NCI-H524 treated with DMSO at 0.1 percent for 48 hours (cell line): ENCODE measurements around the gene SERPINH1.

ENCODE experiments used
- DNase-seq: peaks from one replicate; lab custom pipeline; 2025; lab: John Stamatoyannopoulos, UW

Gene SERPINH1

GRCh38 chr11:75555079-75555811 is 6.8 kb upstream of the SERPINH1 start:
- DNase-seq = no peak

DNA sequence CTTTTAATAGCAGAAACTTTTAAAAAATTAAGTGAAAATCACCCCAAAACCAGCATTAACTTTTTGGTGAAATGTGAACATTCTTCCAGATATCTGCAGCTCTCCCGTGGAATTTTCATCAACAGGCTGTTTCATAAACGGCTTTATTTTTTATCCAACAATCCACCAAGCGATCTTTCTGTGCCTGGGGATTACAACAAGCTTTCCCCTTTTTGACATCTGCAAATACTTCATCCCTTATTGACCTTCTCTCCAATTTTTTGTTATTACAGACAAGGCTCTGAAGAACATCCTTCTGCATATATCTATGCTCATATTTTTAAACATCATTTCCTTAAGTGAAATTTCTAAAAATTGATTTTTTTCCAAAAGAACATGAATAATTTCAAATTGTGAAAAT is 5.8 kb upstream of the SERPINH1 start:
- DNase-seq = no peak

GRCh38 chr11:75557666-75558494 is 4.2 kb upstream of the SERPINH1 start:
- DNase-seq = no peak

GRCh38 chr11:75558939-75559843 is 2.9 kb upstream of the SERPINH1 start:
- DNase-seq = no peak

DNA sequence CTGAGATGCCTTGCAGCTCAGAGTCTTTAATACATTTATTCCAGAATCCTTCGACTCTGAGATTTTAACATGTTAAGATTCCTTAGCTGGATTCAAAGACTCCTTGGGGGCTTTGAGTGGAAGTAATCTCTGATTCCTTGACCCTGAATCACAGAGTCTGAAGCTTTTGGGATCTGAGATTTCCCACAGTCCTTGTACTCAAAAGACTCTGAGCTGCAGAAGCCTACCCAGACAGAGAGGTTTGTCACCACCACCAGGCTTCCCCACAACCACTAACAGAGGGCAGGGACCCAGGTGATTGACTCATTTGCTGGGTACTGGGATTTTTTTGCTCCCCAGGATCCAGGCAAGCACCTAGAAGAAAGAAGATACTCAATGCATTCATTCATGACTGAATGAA is 1.4 kb upstream of the SERPINH1 start:
- DNase-seq = no peak

DNA sequence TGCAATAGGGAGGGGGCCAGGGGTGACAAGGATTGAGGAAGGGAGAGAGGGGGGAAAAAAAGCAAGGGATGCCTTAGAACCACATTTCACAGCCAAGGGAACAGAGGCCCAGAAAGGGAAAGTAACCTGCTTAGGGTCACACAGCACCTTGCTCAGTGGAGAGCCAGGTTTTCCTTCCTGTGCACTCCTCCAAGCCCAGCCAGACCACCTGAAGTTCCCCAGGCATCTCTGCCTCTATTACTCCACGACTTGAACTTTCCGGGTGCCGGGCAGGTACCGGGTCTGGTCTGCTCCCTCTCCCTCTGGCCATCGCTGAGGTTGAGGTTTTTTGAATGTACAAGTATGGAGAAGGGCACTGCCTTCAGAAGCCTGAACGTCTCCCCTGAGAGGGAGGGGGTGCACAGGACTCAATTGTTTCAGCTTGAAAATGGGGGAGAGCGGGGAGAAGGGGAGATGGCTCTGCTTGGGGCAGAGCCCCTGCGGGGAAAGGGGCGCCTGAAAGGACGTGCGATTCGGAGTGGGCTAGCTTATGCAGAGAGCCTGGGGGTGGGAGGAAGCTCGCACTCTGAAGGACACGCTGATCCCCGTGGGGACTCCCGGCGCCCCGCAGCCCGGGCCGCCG is 516 bp upstream of the SERPINH1 start:
- no peak for DNase-seq

GRCh38 chr11:75562836-75563484 is 907 bp downstream of the SERPINH1 start:
- DNase-seq = no peak

DNA sequence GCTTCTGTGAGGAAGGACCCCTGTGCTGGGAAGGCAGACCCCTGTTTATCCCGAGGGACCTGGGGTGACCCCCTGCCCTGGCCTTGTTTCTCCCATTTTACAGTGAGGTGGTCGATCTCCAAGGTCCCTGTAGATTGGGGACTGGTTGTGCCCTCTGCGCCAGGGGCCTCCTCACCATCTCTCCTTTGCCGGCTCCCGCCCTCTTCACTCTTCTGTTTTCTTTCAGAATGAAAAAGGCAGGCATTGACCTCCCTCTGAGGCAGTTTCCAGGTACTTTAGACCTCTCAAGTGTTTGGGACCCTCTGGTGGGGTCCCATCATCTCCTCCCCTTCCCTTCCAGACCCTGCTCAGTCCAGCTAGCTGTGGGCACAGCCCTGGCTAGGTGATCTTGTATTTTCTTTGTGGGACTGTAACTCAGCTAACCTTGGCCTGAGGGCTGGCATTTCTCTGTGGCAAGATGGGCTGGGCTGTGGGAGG is 1.5 kb downstream of the SERPINH1 start:
- DNase-seq = no peak

GRCh38 chr11:75563978-75564552 is 2.0 kb downstream of the SERPINH1 start:
- DNase-seq = no peak

DNA sequence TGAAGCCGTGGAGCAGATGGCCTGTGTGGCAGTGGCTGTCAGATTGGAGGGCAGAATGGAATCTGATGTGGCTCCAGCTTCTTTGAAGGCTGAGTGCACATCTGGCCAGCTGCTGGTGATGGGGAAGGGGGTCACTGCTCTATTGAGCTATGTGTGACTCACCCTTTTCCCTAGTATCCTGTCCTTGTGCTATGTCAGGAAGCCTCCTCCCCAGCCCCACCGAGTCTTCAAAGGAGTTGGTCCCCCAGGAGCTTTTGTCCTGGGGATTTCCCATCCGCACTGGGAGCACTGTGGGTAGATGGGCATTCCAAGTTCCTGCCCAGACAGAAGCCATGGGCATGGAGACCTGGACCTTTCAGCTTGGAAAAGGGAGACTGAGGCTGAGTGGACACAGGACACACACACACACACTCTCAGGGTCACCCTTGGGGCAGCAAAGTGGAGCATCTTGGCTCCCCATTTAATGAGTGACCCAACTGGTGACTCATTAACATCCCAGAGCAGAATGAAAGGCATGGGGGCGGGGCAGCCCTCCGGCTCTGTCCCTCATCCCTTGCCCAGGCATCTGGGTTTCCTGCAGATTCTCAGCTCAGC is 3.3 kb downstream of the SERPINH1 start:
- DNase-seq = no peak

DNA sequence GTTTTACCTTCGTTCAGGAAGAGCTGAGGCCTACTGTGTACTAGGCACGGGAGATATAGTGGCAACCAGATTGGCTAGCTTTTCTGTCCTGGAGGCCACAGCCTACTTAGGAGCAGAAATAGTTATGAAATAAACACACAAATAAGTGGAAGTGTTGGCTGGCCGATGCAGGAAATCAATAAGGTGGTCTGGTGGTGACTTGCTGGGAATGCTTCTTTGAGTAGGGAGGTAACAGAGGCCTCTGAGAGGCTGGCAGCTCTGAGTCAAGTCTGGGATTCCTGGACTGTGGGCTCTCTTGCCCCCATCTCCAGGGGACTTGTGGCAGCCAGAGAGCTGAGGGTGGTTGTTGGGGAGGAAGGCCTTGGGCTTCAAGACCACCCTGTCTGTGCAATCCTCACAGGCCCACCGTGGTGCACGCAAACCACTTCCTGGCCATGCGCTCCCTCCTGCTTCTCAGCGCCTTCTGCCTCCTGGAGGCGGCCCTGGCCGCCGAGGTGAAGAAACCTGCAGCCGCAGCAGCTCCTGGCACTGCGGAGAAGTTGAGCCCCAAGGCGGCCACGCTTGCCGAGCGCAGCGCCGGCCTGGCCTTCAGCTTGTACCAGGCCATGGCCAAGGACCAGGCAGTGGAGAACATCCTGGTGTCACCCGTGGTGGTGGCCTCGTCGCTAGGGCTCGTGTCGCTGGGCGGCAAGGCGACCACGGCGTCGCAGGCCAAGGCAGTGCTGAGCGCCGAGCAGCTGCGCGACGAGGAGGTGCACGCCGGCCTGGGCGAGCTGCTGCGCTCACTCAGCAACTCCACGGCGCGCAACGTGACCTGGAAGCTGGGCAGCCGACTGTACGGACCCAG is 4.1 kb downstream of the SERPINH1 start:
- no peak for DNase-seq

DNA sequence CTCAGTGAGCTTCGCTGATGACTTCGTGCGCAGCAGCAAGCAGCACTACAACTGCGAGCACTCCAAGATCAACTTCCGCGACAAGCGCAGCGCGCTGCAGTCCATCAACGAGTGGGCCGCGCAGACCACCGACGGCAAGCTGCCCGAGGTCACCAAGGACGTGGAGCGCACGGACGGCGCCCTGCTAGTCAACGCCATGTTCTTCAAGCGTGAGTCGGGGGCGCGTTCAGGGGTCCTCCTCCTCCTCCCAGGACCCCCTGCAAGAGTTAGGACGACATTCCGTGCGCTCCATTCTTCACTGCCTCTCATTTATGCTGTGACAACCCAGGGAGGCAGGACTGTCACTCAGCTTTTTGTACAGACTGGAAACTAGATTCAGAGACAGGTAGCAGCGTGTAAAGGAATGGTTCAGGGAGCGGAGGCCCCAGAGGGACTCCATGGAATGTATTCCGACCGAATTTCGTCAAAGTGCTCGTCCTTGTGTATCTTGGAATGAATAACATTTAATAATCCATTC is 4.8 kb downstream of the SERPINH1 start:
- DNase-seq = no peak

- DNase-seq = no peak
Observed at GRCh38 chr11:75567971-75568370, 5.9 kb downstream of the SERPINH1 start.

DNA sequence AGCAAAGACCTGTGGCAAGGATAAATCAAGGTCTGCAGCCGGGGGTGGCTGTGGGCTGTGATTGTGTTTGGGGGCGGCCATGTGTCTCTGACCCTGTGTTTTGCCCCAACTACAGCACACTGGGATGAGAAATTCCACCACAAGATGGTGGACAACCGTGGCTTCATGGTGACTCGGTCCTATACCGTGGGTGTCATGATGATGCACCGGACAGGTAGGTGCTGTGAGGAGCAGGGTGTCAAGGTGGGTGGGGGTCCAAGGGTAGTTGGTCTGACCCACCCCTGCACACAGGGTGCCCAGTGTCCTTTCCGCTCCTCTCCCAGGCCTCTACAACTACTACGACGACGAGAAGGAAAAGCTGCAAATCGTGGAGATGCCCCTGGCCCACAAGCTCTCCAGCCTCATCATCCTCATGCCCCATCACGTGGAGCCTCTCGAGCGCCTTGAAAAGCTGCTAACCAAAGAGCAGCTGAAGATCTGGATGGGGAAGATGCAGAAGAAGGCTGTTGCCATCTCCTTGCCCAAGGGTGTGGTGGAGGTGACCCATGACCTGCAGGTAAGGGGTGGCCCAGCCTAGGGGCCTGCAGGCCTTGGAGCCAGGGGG is 6.7 kb downstream of the SERPINH1 start:
- no peak for DNase-seq

DNA sequence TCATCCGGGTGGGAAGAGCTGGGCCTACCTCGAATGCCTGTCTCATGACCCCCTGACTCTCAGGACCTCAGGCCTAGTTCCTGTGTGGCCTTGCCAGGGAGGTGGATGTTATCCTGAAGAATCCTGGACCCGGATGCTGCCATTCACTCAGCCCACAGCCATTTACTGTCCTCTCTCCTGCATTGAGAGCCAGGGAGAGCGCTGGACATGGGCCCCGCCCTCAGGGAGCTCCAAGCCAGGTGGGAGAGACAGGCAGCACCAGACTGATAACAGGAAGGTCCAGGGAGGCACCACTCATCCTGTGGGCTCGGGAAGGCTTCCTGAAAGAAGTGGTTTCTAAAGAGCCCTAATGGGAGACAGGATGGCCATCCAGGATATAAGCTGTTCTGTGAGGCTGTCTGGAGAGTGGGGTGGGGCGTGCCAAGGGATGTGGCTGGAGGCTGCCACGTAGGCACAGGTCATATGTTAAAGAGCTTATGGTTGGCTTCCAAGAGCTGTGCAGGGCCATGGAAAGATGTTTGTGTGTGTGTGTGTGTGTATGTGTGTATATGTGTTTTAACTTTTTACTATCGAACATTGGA is 8.6 kb downstream of the SERPINH1 start:
- DNase-seq = no peak

DNA sequence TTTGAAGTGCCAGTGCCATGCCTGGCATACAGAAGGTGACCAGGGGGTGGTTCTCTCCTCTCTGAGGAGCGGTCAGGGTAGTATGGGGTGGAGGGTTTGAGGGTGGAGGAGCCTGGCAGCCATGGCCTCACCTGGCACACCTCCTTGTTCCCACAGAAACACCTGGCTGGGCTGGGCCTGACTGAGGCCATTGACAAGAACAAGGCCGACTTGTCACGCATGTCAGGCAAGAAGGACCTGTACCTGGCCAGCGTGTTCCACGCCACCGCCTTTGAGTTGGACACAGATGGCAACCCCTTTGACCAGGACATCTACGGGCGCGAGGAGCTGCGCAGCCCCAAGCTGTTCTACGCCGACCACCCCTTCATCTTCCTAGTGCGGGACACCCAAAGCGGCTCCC is 9.6 kb downstream of the SERPINH1 start:
- no peak for DNase-seq

DNA sequence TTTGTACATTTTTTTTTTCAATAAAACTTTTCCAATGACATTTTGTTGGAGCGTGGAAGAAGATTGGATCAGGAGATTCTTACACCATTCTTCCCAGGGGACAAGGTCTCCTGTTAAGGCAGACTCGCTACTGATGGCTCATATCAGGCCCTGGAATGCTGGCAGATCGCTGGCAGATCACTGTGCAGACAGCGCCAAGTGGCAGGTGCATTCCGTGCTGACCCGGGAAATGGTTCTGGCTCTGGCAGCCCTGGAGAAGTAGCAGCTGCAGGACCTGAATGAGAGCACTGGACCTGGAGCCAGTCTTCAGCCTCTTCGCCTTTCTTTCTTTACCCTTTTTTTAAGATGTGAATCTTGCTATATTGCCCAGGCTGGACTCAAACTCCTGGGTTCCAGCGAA is 10.7 kb downstream of the SERPINH1 start:
- DNase-seq = no peak
